Dermis blood vessel endothelial cell (primary cell): ENCODE measurements around the gene TIMM17B. TPM values are rescaled to one million over a fixed set of nuclear protein-coding genes. Genes with fewer than 3 reads are reported as not detected.
"Not testable (repeated sequence)": the region's sequence is repeated elsewhere in the genome, so short reads cannot be mapped to it uniquely, and the experiment has no call there.

Experiments used
- DNase-seq: peaks from one replicate; pipeline ENCODE4 v3.0.0; 2010
- total RNA-seq: library from RNA; depleted of rRNA; stranded (reverse); fragments of >200 nt; gene quantifications from 2 replicates; pipeline ENCODE4 v1.2.3, GENCODE V29; 2014

TIMM17B gene
- total RNA-seq, 1 donor from 2014 or later: 27.1 TPM

DNA sequence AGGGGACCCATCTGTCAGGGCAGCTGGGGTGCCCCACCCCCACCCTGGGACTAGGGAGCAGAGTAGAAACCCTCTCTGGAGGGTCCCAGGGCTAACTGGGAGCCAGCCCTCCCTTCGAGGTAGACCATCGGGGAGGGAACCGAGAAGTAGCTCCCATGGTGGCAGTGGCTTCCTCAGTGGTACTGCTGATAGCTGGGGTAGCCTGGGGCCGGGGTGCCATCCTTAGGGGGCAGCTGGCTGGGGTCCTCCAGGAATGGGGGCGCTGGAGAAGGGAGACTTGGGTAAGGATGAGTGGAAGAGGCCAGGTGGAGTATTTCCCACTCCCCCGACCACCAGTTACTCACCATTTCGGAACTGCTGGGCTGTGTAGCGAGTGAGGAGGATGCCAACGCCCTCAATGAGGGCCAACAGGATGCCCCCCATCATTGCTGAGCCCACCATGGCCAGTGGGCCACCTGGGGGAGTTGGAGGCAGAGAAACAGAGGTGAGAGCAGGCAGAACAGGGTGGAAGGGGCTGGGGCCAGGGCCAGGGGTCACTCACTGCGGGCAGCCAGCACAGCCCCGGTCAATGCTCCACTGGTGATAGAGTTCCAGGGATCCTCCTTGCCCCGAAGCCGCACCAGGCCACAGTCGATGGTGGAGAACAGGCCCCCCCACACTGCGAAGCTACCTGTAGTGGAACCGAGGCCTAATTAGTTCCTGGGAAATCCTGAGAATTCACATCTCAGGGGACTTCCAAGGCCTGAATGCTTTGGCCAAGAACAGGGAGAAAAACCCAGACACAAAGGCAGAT lies 3.8 kb downstream of the TIMM17B start:
- DNase-seq: no peak

DNA sequence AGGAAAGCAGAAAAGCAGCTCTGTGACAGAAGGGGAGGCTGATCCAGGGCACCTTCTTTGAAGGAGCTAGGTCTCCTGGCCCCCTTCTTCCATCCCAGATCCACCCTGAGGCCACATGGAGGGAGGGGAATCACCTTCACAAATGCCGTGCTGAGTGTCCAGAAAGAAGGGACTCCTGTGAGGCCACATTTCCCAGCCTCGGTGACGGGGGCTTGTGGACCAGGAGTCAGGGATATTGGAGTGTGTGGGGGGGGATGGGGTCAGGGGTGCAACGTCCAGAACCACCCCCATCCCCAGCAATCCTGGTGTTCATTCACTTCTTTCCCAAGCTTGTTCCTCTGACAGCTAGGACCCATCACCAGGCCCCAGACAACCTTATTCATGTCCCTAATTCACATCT lies 4.7 kb downstream of the TIMM17B start:
- DNase-seq: no peak

DNA sequence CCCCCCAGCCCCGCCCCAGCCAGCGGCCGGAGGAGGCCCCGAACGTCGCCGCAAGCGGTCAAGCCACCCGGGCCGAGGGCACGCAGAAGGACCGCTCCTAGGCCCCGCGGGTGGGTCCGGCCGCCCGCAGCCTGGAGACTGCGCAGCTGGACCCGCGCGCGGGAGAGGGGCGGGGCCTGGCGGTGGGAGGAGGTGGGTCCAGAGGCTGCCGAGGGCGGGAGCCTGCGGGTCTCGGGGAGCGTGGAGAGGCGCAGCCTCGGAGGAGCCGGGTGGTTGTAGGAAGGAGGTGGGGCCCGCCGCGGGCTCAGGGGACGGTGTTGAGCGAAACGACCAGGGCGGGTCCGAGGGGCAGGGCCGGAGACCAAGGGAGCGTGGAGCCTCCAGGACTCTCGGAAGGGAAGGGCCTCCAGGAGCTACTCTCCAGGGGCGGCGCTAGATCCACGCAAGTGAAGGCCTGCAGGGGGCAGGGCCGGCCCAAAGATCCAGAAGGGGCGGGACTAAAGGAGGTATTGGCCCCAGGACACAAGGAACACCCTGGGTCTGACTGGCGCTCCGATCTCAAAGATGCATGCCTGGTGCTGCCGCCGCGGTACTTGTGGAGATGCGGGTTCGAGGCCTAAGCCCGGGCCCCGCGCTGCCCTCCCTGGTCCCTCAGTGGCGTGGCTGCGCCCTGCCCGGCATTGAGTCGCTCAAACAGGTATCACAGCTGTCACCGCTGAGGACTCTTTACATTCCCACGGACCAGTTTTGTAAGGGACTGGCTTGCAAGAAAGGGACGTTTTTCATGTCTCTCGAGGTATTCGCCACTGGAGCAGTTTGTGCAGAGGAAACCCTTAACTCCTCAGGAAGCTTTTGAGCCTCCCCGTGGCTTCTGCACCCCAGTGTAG lies 5.9 kb downstream of the TIMM17B start:
- peak; percentile 77 for DNase-seq

DNA sequence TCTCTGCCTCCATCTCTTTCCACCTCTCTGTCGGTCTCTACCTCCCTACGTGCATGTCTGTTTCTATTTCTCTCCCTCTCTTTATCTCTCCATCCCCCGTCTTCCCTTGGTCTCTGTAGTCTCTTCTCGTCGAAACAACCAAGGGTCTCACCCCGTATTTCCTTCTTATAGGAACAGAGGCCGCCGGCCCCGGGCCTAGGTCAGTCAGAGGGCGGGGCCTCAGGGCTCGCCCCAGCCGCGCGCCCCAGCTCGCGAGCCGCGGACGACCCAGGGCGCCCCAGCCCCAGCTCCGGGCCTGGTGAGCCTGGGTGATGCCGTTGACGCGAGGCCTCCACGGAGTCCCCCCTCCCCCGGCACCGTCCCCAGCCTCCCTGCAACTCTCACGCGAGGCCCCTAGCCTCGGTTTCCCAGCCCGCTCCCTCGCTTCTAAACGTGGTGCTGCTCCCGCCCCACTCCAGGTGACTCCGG lies 6.6 kb downstream of the TIMM17B start:
- DNase-seq: peak; percentile 5

DNA sequence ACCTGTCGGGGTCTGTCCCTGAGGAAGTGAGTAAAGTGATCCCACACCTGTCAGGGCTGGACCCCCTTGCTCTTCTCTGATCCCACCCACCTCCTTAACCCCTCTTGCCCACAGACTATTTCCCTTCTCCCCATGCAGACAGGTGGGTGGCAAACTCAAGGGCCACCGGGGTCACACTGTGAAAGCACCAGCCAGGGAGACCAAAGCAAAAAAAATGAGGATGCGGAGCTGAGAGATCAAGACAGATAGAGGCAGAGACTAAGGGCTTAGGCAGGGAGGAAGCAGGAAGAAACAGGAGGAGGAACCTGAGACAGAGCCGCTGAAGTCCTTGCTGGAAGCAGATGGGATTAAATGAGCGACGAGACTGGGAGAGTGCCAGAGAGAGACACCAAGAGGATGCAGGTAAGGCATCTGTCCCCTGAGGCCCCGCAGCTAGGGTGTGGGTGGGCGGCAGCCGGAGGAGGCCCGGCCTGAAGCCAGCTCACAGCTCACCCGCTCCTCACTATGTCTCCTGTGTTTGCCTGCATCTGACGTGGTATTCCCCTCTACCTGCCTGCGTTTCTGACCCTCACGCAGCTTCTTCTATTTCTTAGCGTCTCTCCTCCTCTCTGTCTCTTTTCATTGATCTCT lies 7.2 kb downstream of the TIMM17B start:
- DNase-seq: no peak

DNA sequence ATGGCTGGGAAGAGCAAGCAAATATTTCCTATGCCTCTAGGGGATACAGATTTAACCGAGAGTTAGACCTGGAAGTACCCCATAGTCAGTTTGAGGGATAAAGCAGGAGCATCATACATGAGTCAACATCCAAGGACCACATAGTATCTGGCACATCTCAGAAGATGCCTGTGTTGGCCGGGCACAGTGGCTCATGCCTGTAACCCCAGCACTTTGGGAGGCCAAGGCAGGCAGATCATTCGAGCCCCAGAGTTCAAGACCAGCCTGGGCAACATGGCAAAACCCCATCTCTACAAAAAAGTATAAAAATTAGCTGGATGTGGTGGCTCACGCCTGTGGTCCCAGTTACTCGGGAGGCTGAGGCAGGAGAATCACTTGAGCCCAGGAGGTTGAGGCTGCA lies 11.0 kb downstream of the TIMM17B start:
- not testable (repeated sequence) for DNase-seq

DNA sequence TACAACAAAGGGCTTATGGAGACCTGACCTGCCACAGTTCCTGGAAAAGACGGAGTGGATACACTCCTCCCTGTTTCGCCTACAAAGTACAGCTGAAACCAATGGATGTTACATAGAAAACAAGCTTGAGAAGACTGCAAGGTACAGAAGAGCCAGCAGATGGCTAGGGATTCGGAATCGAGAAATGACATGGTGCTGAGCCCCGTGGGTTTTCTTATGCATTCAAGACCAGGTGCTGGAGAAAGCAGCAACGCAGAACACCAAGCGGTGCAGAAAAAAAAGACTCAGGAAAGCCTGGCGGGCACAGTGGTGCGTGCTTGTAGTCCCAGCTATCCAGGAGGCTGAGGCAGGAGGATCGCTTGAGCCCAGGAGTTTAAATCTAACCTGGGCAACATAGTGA lies 13.8 kb downstream of the TIMM17B start:
- no peak for DNase-seq

DNA sequence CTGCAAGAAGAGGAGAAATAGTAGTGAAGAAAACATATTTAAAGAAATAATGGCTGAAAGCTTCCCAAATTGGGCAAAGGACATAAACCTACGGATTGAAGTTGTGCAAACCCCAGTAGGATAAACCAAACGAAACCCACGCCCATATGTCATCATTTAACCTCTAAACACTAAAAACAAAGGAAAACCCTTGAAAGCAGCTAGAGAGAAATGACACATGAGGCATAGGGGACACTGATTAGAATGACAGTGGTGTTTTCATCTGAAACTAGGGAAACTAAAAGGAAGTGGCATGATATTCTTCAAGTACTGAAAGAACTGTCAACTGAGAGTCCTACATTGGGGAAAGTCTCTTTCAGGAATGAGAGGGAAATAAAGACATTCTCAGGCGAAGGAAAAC lies 20.6 kb downstream of the TIMM17B start:
- not testable (repeated sequence) for DNase-seq

DNA sequence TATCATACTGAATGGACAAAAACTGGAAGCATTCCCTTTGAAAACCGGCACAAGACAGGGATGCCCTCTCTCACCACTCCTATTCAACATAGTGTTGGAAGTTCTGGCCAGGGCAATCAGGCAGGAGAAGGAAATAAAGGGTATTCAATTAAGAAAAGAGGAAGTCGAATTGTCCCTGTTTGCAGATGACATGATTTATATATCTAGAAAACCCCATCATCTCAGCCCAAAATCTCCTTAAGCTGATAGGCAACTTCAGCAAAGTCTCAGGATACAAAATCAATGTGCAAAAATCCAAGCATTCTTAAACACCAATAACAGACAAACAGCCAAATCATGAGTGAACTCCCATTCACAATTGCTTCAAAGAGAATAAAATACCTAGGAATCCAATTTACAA lies 25.6 kb downstream of the TIMM17B start:
- DNase-seq: not testable (repeated sequence)

DNA sequence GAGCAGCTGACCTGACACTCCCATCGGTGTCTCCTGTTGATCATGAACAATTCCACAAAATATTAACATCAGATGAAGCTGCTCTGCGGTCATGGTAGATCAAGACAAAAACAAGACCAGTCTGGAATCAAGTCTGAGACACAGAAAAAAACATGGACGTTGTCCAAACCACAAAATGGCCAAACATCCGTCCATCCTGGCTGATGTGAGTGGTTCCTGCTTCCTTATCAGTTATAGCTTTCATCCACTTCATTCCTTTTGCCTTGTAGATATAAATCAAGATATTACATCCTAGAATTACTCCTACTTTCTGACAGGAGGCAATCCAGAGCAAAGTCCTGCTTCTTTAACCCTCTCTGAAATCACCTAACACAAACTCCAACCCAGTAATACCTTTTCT lies 33.4 kb downstream of the TIMM17B start:
- no peak for DNase-seq

DNA sequence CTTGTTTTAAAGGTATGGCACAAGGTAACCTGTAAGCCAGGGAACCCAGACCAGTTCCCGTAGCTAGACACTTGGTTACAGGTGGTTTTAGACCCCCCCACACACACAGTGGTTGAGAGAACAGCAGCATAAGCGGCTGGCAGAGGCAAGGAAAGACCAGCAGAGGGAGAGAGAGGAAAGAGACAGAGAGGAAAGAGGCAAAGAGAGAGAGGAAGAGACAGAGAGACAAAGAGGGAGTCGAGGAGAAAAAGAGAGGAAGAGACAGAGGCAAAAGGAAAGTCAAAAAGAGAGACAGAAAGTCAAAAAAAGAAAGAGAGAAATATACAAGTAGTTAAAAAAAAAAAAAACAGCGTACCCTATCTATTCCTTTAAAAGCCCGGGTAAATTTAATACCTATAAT lies 42.7 kb downstream of the TIMM17B start:
- DNase-seq: no peak

DNA sequence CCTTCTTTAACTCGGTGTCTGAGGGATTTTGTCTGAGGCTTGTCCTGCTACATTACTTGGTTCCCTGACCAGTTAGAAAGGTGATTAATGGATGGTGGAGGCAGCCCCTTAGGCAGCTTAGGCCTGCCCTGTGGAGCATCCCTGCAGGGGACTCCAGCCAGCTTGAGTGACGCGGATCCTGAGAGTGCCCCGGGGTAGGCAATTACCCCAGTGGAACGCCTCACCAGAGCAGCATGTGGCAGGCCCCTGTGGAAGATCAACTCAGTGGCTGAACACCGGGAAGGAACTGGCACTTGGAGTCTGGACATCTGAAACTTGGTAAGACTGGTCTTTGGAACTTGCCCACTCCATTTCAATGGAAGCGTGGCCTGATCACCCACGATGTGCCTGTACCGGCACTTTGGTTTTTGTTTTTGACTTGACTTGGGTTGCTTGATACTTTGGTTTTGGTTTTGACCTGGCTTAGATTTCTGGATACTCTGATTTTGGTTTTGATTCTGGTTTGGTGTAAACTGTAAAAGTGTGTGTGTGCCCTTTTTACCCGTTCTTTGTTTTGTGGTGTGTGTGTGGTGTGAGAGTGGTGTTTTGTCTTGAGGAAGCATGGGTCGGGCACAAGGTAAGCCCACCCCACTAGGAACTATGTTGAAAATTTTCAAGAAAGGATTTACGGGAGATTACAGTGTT lies 43.3 kb downstream of the TIMM17B start:
- not testable (repeated sequence) for DNase-seq

DNA sequence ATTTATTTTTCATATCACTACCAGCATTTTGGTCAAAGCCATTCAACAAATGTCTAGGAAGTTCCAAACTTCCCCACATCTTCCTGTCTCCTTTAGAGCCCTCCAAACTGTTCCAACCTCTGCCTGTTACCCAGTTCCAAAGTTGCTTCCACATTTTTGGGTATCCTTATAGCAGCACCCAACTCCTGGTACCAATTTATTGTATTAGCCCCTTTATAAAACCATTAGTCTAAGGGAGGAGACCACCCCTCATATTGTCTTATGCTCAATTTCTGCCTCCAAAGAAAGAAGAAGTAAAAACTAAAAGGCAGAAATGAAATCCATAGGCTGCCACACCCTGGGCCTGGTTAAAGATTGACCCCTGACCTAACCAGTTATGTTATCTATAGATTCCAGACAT lies 44.1 kb downstream of the TIMM17B start:
- not testable (repeated sequence) for DNase-seq

DNA sequence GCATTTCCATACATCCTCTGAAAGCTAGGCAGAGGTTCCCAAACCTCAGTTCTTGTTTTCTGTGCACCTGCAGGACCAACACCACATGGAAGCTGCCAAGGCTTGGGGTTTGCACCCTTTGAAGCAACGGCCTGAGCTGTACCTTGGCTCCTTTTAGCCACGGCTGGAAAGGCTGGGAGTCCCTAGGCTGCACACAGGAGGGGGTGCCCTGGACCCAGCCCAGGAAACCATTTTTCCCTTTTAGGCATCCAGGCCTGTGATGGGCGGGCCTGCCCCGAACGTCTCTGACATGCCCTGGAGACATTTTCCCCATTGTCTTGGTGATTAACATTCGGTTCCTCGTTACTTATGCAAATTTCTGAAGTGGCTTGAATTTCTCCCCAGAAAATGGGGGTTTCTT lies 44.7 kb downstream of the TIMM17B start:
- no peak for DNase-seq

DNA sequence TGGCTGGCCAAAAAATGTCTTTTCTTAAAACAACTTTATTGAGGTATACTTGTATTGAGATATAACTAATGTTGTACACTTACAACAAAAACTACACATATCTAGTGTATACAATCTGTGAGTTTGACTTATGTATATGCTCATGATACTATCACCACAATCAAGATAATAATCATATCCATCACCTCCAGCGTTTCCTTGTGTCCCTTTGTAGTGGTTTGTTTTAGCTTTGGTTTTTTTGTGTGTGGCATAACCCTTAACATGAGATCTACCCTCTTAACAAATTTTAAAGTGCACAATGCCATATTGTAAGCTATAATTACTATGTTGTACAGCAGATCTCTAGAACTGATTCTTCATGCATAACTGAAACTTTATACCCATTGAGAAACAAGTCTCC lies 48.7 kb downstream of the TIMM17B start:
- DNase-seq: no peak

Other genes with a start within 250 kb of the TIMM17B start
- 0.09 TPM in 1 of 2 replicates, not detected in the other for gene WAS, start 214.0 kb downstream of the TIMM17B start, total RNA-seq
- 4.3 and 9.8 TPM in 2 replicates for gene SUV39H1, start 201.0 kb downstream of the TIMM17B start, total RNA-seq
- gene GLOD5, start 136.0 kb downstream of the TIMM17B start, total RNA-seq: 0.28 TPM in 1 of 2 replicates, not detected in the other
- not detected in 2 replicates for gene GATA1, start 111.2 kb downstream of the TIMM17B start, total RNA-seq
- gene HDAC6, start 95.7 kb downstream of the TIMM17B start, total RNA-seq: 37.3 and 42.8 TPM in 2 replicates
- gene ERAS, start 71.3 kb downstream of the TIMM17B start, total RNA-seq: not detected in 2 replicates
- gene PCSK1N, start 62.2 kb downstream of the TIMM17B start, total RNA-seq: 0.17 and 0.42 TPM in 2 replicates
- 75.2 and 87.1 TPM in 2 replicates for gene PQBP1, start 162 bp upstream of the TIMM17B start, total RNA-seq
- 13.6 and 16.7 TPM in 2 replicates for gene SLC35A2, start 13.9 kb upstream of the TIMM17B start, total RNA-seq
- gene PIM2, start 21.3 kb upstream of the TIMM17B start, total RNA-seq: 4.8 and 6.5 TPM in 2 replicates
- gene OTUD5, start 59.8 kb upstream of the TIMM17B start, total RNA-seq: 29.4 and 38.2 TPM in 2 replicates
- 0.34 and 0.79 TPM in 2 replicates for gene KCND1, start 74.1 kb upstream of the TIMM17B start, total RNA-seq
- gene GRIPAP1, start 104.5 kb upstream of the TIMM17B start, total RNA-seq: 29.7 and 30.8 TPM in 2 replicates
- gene TFE3, start 145.6 kb upstream of the TIMM17B start, total RNA-seq: 22.8 and 32.2 TPM in 2 replicates
- 0.85 and 1.4 TPM in 2 replicates for gene CCDC120, start 161.2 kb upstream of the TIMM17B start, total RNA-seq
- 2.7 and 5.5 TPM in 2 replicates for gene PRAF2, start 176.2 kb upstream of the TIMM17B start, total RNA-seq
- gene WDR45, start 182.1 kb upstream of the TIMM17B start, total RNA-seq: 26.2 and 27.9 TPM in 2 replicates
- 24.5 and 27.2 TPM in 2 replicates for gene GPKOW, start 226.0 kb upstream of the TIMM17B start, total RNA-seq